ENCODE measurements around the gene SH2D4B.

DNA sequence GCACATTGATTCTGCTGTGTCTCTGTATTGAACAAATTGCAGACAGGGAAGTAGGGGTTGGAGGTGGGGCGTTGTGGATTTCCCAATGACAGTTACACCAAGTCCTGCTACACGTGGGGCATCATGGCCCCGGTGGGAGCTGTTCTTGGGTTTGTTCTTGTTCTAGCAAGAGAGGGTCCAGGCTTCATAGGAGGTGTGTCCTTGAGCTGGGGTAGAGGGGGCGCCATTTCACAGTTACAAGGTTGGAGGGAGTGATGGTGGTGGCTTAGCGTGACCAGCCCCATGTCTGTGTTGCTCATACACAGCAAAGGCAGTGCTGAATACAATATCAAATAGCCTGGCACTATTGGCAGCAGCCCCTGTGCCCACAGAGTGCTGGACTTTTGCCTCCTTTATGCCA, 15.7 kb downstream of the SH2D4B start:
- TF ChIP-seq, protein P1, sequence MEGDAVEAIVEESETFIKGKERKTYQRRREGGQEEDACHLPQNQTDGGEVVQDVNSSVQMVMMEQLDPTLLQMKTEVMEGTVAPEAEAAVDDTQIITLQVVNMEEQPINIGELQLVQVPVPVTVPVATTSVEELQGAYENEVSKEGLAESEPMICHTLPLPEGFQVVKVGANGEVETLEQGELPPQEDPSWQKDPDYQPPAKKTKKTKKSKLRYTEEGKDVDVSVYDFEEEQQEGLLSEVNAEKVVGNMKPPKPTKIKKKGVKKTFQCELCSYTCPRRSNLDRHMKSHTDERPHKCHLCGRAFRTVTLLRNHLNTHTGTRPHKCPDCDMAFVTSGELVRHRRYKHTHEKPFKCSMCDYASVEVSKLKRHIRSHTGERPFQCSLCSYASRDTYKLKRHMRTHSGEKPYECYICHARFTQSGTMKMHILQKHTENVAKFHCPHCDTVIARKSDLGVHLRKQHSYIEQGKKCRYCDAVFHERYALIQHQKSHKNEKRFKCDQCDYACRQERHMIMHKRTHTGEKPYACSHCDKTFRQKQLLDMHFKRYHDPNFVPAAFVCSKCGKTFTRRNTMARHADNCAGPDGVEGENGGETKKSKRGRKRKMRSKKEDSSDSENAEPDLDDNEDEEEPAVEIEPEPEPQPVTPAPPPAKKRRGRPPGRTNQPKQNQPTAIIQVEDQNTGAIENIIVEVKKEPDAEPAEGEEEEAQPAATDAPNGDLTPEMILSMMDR (IDR thresholded peaks at IDR 0.05; ENCODE audit: poor library complexity, severe bottlenecking): no peak
- TF ChIP-seq EP300 (conservative IDR thresholded peaks at IDR 0.05; ENCODE audit: poor library complexity, severe bottlenecking) (no peak), TAF1 (IDR thresholded peaks at IDR 0.05; ENCODE audit: low read depth) (no peak), RAD21 (conservative IDR thresholded peaks at IDR 0.05) (no peak), EZH2 (IDR thresholded peaks at IDR 0.05; ENCODE audit: borderline replicate concordance, insufficient read depth, low read length, poor library complexity, severe bottlenecking) (no peak), MXI1 (conservative IDR thresholded peaks at IDR 0.05; ENCODE audit: poor library complexity, severe bottlenecking) (no peak), POLR2AphosphoS5 (IDR thresholded peaks at IDR 0.05) (no peak), SMC3 (conservative IDR thresholded peaks at IDR 0.05; ENCODE audit: poor library complexity) (no peak)
- TF ChIP-seq, protein P2, sequence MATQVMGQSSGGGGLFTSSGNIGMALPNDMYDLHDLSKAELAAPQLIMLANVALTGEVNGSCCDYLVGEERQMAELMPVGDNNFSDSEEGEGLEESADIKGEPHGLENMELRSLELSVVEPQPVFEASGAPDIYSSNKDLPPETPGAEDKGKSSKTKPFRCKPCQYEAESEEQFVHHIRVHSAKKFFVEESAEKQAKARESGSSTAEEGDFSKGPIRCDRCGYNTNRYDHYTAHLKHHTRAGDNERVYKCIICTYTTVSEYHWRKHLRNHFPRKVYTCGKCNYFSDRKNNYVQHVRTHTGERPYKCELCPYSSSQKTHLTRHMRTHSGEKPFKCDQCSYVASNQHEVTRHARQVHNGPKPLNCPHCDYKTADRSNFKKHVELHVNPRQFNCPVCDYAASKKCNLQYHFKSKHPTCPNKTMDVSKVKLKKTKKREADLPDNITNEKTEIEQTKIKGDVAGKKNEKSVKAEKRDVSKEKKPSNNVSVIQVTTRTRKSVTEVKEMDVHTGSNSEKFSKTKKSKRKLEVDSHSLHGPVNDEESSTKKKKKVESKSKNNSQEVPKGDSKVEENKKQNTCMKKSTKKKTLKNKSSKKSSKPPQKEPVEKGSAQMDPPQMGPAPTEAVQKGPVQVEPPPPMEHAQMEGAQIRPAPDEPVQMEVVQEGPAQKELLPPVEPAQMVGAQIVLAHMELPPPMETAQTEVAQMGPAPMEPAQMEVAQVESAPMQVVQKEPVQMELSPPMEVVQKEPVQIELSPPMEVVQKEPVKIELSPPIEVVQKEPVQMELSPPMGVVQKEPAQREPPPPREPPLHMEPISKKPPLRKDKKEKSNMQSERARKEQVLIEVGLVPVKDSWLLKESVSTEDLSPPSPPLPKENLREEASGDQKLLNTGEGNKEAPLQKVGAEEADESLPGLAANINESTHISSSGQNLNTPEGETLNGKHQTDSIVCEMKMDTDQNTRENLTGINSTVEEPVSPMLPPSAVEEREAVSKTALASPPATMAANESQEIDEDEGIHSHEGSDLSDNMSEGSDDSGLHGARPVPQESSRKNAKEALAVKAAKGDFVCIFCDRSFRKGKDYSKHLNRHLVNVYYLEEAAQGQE (IDR thresholded peaks at IDR 0.05; ENCODE audit: borderline replicate concordance): no peak
